Medulla oblongata (tissue), 1 donor: ENCODE data around the gene EFEMP1.

ENCODE experiments used
- DNase-seq: peaks from one replicate; pipeline ENCODE4 v3.0.0-alpha.2; 2015; ENCODE audit errors: extremely low spot score

The EFEMP1 gene

GRCh38 chr2:55898386-55899040, 25.1 kb downstream of the EFEMP1 start:
- DNase-seq = no peak

GRCh38 chr2:55896633-55897032, 26.9 kb downstream of the EFEMP1 start:
- DNase-seq = no peak

GRCh38 chr2:55894720-55895119, 28.9 kb downstream of the EFEMP1 start:
- no peak for DNase-seq

- no peak for DNase-seq
Measured at GRCh38 chr2:55891671-55892094, 31.9 kb downstream of the EFEMP1 start.

- no peak for DNase-seq
Measured at GRCh38 chr2:55888936-55889335, 34.6 kb downstream of the EFEMP1 start.

GRCh38 chr2:55887901-55888624, 35.5 kb downstream of the EFEMP1 start:
- no peak for DNase-seq

GRCh38 chr2:55887351-55887750, 36.2 kb downstream of the EFEMP1 start:
- no peak for DNase-seq

- no peak for DNase-seq
Measured at GRCh38 chr2:55885944-55886281, 37.7 kb downstream of the EFEMP1 start.

- DNase-seq = no peak
Measured at GRCh38 chr2:55885127-55885943, 38.2 kb downstream of the EFEMP1 start.

GRCh38 chr2:55883829-55884228, 39.8 kb downstream of the EFEMP1 start:
- DNase-seq = no peak

GRCh38 chr2:55883357-55883756, 40.2 kb downstream of the EFEMP1 start:
- DNase-seq = no peak

GRCh38 chr2:55882954-55883353, 40.6 kb downstream of the EFEMP1 start:
- DNase-seq = no peak

- DNase-seq = no peak
Measured at GRCh38 chr2:55880416-55881143, 43.0 kb downstream of the EFEMP1 start.

GRCh38 chr2:55879976-55880375, 43.6 kb downstream of the EFEMP1 start:
- no peak for DNase-seq

GRCh38 chr2:55877087-55877436, 46.5 kb downstream of the EFEMP1 start:
- DNase-seq = no peak

GRCh38 chr2:55876429-55877086, 47.0 kb downstream of the EFEMP1 start:
- no peak for DNase-seq

- no peak for DNase-seq
Measured at GRCh38 chr2:55875434-55876135, 48.0 kb downstream of the EFEMP1 start.

- no peak for DNase-seq
Measured at GRCh38 chr2:55874338-55874737, 49.2 kb downstream of the EFEMP1 start.

- peak; percentile 75 for DNase-seq
Measured at GRCh38 chr2:55871637-55872036, 51.9 kb downstream of the EFEMP1 start.

- no peak for DNase-seq
Measured at GRCh38 chr2:55869637-55870325, 53.8 kb downstream of the EFEMP1 start.
